ENCODE results near the gene FKTN.
A peak's percentile ranks its signal among the peaks of the same experiment; 100 is the strongest.
"Not testable (repeated sequence)": the region's sequence is repeated elsewhere in the genome, so short reads cannot be mapped to it uniquely, and the experiment has no call there.

FKTN gene

DNA sequence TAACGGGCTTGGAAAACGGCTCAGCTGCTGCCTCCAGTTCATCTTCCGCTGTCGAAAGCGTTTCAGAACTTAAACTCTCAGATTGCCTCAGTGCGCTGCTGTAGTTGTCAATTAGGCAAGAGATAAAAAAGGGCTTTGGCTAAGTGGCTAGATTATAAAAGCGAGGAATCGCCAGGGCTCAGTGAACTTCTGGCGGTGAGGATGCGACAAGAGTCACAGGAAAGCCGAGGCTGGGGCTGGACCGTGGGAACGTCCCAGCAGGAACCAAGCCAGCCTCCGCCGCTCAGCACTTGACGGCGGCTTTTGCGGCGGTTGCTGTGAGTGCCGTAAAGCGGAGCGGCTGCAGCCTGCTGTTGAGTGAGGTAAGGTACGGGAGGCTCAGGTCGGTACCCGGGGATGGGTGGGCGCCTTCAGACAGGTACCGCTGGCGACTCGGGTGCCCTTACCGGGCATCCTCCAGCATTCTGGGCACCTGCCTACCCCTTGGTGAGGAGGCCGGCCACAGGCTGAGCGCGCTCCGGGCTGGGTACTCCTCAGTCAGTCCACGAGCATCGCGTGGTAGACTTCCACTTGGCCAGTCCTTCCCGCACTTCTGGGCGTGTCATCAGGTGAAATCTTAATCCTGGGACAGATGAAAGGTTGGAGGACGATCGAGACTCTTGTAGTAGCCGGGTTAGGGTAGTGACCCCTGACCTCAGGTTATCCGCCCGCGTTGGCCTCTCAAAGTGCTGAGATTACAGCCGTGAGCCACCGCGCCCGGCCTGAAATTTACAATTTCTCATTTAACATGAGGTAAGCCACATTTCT lies at the start of gene FKTN:
Gene FKTN, plus strand, starts transcription at position 328 of the 807 bp plus-strand sequence. CDS start 16,902 bp downstream, outside the sequence.
- DNase-seq, result peak; percentile 51

DNA sequence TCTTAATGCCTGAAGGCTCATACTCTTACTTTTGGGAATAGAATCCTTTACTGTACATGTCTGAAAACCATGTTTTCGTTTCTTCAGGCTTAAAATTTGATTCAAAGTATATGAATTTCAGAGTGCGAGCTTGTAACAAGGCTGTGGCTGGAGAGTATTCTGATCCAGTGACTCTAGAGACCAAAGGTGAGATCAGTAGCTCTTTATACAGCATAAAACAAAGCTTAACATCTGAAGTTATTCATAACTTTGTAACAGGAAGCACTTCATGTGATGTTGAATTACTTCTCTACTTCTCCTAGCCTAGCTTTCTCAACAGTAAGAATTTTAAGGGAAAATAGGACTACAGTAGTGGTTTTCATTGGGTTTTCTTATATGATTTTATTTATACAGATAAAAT lies 49.4 kb upstream of the FKTN start:
- DNase-seq, result no peak

DNA sequence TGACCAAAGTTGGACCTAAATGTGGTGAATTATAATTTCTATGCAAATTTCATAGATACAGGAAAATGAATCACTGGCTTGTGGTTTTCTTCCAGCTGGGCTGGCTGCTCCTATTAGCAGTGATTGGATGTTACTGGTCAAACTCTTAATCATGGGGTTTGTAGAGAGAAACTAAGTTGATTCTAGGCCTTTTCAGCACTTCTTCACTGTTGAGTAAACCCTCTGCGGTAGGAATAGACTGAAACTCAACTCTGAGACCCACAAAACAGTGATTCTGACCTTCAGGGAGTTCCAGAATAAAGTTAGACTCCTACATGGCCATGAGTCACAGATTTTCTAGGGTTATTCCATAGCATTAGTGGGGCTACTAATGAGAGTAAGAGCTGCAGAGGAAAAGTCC lies 47.9 kb upstream of the FKTN start:
- DNase-seq, result no peak

DNA sequence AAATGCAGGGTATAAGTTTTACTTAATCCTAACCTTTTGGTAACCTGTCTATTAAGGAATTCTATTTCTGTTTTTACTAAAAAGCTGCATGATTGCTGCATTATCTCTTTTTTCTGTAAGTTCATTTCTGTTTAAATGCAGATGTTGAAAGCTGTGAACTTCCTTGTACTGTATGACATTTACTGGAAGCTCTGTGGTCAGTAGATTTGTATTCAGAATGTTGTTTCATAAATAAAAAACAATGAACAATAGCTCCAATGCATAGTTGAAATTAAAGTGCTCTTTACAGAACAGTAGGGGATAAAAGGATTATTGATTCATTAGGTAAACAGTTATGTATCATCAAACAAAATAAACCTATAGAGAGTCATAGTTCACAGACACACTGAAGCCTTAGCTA lies 46.5 kb upstream of the FKTN start:
- no peak for DNase-seq

DNA sequence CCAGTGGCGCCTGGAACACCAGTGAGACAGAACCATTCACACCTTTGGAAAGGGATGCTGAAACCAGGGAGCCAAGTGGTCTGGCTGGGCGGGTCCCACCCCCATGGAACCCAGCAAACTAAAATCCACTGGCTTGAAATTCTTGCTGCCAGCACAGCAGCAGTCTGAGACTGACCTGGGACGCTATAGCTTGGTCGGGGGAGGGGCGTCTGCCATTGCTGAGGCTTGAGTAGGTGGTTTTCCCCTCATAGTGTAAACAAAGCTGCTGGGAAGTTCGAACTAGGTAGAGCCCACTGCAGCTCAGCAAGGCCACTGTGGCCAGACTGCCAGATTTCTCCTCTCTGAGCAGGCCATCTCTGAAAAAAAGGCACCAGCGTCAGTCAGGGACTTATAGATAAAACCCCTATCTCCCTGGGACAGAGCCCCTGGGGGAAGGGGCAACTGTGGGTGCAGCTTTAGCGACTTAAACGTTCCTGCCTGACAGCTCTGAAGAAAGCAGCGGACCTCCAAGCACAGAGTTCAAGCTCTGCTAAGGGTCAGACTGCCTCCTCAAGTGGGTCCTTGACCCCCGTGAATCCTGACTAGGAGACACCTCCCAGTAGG lies 42.0 kb upstream of the FKTN start:
- DNase-seq, result no peak

DNA sequence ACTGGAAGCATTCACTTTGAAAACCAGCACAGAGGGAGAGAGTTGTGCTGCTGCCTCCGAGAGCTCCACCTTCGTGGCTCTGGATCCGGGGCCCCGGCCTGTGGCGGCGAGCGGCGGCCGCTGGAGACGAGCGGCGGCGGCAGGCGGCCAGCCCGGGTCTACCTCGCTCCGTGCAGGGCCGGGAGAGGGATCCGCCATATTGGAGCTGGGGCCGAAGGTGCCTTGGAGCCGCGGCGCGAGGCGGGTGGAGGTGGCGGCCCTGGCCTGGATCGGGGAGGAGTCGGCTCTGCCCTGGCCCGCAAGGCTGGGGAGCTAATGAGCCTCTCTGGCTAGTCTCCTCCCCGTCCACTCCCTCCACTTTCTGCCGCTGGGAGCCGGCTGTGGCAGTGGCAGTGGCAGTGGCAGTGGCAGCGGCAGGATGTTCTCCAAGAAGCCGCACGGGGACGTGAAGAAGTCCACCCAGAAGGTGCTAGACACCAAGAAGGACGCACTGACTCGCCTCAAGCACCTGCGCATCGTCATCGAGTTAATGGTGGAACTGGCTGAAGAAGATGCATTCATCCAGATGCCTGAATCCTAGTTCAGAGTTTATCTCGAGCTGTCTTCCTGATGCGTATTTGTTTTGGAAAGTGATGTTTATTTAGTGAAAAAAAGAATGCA lies 38.1 kb upstream of the FKTN start:
- DNase-seq, result not testable (repeated sequence)

DNA sequence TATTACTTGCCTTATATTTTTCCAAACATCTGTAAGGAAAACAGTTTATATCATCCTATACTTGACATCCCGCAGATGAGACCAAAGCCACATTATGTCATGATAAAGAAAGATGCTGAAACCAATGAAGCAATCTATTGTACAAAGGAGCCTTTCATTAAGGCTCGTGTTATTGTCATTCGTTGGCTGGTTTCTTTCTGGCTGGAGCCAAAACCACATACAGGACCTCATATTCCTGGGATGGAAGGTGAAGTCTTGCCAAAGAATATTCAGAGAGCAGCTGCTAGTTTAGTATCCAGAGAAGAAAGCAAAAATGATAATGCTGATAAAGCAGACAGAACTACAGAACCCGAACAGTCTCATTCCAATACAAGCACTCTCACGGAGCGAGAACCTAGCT lies 36.9 kb upstream of the FKTN start:
- DNase-seq, result not testable (repeated sequence)

DNA sequence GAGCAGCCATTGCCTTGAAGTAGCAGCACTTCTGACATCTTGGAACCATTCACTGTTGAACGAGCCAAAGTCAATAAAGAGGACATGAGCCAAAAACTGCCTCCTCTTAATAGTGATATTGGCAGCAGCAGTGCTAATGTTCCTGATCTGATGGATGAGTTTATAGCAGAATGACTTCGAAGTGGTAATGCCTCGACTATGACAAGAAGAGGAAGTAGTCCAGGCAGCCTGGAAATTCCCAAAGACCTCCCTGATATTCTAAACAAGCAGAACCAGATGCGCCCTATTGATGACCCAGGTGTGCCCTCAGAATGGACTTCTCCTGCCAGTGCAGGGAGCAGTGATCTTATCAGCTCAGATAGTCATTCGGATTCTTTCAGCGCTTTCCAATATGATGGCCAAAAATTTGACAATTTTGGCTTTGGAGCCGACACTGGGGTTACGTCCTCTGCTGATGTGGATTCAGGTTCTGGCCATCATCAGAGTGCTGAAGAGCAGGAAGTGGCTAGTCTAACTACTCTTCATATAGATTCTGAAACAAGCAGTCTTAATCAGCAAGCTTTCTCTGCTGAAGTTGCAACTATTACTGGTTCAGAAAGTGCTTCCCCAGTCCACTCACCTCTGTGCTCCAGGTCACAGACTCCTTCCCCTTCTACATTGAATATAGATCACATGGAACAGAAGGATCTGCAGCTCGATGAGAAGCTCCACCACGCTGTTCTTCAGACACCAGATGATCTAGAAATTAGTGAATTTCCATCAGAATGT lies 35.1 kb upstream of the FKTN start:
- DNase-seq, result not testable (repeated sequence)

DNA sequence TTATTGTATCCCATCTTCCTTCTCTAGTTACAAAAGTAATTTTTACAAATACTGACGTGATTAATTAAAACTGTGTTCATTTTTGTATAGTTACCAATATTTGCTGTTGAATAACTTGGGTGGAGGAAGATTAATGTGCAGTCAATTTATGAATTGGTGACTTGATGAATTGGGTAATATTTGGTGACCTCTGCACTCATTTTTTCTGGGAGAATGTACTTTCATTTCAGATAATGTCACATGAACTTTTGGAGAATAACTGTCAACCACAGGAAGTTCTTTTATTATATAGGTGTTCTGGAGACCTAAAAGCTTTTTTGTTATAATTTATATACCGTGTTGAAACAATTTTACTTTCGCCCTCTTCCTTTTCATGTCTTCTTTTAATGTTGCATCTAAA lies 26.4 kb upstream of the FKTN start:
- DNase-seq, result no peak

DNA sequence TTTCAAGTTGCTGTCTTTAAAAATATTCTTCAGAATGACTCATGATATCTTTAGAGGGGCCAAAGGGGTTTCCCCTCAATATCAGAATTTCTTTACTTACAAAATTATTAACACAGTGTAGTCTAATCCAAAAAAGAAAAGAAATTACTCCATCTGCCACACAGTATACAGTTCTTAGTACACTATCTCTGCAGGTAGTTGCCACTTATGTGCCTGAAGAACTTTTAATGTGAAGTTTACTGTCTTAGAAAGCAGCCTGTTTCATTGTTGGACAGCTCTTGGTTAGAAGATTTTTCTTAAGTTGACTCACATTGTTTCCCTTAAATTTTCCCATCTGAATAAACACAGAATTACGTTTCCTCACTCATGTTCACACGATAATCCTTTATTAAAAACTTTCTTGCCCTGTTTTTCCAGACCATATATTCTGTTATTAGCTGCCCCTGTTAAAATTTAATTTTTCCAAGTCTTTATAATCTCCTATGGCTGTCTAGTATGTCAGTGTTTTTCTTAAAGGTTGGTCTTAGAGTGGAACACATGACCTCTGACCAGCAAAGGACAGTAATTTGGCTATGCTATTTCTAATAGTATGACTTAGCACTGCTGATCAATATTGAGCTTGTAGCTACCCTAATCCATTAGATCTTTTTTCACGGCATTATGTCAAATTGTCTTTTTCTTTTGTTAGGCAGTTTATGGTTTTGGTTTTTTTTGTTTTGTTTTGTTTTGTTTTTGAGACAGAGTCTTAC lies 21.8 kb upstream of the FKTN start:
- no peak for DNase-seq

DNA sequence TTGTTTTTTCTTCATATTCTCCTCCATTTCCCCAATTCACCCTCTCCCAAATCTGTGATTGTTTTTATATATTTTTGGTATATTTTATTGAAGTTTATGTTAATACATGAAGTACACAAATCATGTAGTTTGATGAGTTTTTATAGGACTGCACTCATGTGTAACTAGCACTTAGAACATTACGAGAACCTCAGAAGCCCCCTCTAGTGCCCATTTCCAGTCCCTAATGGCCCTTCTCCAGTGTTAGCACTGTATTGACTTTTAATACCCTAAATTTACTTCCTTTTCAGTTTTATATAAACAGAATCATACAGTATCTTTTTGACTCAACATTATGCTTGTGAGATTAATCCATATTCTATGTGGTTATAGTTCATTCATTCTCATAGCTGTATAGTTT lies 18.5 kb upstream of the FKTN start:
- no peak for DNase-seq

DNA sequence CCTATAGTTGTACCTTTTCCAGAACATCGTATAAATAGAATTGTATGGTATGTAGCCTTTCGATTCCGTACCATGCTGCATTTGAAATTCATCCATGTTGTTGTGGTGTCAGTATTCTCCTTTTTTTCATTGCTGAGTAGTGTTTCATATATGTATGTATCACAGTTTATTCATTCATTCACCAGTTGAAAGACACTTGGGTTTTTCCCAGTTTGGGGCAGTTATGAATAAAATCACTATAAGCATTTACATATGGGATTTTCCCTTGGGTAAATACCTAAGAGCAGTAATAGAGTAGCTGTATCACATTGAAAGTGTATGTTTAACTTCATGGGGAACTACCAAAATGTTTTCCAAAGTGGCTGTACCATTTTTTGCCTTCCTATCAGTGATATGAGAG lies 16.1 kb upstream of the FKTN start:
- DNase-seq, result no peak

DNA sequence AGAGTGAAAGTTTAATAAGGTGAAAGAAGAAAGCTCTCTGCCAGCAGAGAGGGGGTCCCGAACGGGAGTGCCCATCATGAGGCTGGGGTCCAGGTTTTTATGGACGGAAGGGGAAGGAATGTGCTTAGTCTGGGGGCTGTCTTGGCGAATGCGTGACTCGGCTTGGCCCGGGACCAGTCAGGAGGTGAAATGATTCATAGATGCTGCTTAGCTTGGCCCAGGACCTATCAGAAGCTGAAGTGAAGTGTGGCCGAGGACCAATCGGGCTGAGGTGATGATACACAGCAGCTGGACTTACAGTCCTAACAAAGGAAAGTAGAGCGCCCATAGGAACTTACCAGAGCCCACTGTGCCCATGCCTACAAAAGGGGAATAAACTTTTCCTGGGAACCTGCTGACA lies 3.9 kb upstream of the FKTN start:
- no peak for DNase-seq

DNA sequence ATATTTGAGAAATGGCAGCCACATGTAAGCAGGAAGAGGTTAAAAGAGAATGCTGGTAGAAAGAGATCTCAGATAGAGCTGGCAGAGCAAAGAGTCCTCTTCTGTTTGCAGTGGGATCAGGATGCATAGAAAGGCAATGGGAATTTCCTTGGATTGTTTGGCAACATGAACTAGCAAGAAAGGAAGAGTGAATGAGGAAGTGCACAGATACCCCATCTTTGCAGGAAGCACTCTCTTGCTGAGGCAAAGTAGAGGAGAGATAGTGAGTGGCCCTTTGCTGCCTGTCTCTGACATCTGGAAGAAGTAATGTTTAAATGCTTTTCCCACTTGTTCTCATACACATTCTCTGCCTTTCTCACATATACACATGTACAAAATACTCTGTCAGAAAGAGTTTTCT lies 14.5 kb downstream of the FKTN start:
- DNase-seq, result no peak

DNA sequence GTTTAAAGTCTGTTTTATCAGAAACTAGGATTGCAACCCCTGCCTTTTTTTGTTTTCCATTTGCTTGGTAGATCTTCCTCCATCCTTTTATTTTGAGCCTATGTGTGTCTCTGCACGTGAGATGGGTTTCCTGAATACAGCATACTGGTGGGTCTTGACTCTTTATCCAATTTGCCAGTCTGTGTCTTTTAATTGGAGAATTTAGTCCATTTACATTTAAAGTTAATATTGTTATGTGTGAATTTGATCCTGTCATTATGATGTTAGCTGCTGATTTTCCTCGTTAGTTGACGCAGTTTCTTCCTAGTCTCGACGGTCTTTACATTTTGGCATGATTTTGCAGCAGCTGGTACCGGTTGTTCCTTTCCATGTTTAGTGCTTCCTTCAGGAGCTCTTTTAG lies 22.0 kb downstream of the FKTN start:
- not testable (repeated sequence) for DNase-seq

DNA sequence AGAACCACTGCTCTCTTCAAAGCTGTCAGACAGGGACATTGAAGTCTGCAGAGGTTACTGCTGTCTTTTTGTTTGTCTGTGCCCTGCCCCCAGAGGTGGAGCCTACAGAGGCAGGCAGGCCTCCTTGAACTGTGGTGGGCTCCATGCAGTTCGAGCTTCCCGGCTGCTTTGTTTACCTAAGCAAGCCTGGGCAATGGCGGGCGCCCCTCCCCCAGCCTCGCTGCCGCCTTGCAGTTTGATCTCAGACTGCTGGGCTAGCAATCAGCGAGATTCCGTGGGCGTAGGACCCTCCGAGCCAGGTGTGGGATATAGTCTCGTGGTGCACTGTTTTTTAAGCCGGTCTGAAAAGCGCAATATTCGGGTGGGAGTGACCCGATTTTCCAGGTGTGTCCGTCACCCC lies 23.6 kb downstream of the FKTN start:
- DNase-seq, result not testable (repeated sequence)

DNA sequence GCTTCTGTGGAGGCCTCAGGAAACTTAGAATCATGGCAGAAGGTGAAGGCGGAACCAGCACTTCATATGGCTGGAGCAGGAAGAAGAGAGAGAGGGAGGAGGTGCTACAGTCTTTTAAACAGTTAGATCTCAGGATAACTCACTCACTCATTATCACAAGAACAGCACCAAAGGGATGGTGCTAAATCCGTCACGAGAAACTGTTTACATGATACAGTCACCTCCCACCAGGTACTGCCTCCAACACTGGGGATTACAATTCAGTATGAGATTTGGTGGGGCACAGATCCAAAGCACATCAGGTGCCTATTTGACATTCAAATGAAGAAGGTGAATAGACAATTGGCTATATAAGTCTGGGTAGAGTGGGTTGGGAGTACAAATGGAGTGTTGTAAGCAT lies 35.2 kb downstream of the FKTN start:
- DNase-seq, result no peak

DNA sequence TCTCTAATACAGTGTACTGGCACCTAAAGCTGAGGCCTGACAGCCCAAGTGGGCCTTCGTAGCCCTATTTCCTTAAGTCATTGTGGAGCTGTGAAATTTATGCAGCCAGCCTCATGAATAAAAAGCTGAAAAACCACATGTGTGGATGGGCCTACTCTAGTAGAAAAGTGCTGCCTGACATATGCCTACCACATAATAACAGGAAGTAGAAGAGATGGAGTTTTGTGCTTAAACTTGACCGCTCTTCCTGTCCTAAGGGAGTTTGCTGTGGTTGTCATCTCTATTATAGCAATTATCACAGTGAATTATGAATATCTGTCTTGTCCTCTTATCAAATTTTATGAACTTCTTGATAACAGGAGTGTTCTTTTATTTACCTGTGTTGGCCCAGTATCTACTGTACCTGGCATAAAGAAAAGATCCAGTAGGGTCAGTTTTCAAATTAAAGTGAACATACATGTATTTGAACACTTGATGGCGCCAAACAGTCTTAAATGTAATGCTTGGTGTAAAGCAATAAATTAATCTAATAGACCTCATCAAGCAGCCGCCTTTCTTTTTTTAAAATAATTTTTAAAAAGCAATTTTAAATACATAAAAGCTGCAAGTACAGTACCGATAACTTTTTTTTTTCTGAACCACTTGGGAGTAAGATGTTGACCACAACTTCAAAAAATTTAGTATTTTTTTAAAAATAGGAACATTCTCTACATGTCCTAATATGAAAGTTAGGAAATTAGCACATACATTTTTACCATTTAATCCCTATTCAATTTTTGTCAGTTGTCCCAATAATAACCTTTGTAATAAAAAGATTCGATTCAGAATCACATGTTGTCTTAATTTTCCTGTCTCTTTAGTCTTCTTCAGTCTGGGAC lies 51.0 kb downstream of the FKTN start:
- no peak for DNase-seq

DNA sequence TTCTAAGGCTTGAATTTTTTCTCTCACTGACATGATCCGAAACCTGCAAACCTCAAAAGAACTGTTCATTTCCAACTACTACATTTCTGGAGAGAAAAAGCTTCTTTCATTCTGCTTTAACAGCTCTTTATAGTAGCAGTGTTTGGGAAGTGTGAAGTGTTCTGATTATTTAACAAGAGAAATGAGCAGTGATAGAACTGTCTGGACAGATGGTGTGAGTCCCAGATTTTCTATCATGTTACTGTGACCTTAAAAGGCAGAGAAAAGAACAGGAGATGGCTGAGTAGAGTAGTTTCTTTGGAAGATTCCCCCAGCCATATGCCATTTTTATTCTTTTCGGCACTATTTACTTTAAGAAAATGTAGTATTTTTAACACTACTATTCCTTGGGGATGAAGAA lies 63.1 kb downstream of the FKTN start:
- no peak for DNase-seq

DNA sequence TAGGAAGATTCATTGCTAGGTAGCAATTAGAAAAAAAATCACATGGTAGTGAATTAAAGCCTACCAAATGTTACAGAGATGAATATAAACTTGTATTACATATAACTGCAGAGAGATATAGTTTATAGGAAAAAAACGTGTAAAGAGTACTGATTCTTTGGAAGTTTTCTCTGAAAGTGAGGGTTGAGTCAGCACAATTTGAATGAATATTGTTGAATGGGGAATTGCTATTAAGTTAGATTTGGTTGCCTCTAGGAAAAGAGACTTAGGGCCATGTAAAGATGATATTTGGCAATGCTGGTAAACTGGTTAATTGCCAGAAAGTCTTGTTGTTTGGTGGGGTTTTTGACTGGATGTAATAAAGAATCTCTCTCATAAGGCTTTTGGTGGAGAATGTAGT lies 67.2 kb downstream of the FKTN start:
- DNase-seq, result no peak

DNA sequence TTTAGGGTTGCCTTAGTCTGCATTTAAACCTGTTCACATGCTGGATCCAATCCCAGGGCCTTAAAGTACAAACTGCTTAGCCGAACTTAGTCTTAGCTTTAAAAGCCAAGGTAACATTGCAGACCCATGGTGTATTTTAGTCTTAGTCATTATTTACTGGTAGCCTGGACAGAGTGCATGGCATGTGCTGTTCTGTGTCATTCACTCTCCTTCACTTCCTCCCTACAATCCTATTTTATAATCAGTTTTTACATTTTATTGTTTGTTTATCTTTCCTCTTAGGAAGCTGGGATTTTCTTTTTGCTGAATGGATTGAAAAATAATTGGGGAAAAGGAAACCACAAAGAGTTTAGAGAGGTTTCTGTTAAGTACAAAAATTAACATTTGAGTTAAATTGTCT lies 74.9 kb downstream of the FKTN start:
- DNase-seq, result no peak

DNA sequence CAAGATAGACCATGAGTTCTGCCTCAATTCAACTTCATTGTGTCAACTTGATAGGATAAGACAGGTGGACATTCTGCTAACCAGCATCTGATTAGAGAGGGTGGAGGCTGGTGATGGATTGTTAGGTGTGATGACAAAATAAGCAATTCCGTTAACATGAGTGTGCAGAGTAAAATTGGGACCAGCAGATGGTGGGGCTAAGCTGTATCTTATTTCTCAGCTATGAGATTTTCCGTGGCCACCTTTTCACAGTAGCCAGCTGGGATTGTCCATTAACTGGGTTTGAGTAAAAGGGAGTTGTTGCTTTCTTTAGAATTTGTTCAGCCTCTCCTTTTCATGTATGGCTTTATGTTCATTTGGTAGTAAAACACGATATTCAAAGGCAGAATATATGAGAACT lies 75.5 kb downstream of the FKTN start:
- no peak for DNase-seq
